HG03439 (cell line): ENCODE measurements around the gene CACNA2D2.
A peak's percentile ranks its signal among the peaks of the same experiment; 100 is the strongest.

Experiments used
- ATAC-seq: cut with Tn5 transposase; IDR thresholded peaks from one replicate; pipeline ENCODE4 v1.9.1; 2021; ENCODE audit warnings: mild to moderate bottlenecking, moderate library complexity; ENCODE audit not compliant: unreplicated experiment

Gene CACNA2D2

DNA sequence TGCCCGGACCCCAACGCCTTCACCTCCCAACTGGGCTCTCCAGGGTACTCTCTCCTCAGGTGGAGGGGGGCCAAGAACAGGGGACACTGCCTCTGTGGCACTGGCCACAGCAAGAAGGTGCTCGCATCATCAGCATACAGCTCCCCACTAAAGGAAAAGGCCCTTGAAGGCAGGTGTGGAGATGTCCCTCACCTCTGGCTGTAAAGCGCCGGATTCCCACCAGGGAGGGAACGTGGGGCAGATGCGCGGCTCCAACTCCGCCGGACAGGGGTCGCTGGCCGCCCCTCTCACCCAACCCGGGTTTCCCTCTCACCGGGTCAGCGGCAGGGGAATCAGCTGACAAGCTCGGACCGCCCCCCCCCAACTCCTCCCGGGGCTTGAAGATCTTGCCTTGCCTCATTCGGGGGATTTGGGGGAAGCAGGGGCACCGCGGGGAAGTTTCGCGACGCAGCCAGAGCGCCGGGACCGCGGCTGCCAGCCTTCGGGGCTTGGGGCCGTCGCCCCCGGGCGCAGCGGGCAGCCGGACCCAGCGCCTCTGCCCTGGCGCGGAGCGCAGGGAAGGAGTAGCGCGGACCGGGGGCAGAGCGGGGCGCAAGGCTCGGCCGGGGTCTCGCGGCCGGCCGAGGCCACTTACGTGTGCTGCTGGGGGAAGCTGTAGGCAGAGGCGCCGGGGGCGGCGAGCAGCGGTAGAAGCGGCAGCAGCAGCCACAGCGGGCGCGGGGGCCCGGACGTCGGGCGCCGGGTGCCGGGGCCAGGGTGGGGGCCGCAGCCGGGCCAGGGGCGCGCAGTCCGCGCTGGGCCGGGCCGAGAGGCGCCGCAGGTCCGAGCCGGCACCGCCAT lies 630 bp downstream of the CACNA2D2 start:
- ATAC-seq = no peak

DNA sequence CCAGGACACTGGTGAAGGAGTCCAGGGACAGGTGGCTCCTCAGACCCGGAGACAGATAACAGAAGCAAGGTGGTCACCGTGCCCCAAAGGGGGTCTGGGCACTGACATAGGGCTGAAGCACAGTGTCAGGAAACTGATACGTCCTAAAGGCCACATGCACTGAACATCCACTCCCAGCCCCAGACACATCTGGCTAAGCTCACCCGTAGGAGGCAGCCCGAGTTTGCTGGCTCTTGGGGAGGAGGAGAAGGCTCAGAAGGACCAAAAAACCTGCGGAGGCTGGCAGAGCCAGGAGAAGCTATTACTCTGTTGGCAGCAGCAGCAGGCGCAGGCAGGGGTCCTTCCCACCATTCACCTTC lies 1.2 kb downstream of the CACNA2D2 start:
- ATAC-seq = no peak

DNA sequence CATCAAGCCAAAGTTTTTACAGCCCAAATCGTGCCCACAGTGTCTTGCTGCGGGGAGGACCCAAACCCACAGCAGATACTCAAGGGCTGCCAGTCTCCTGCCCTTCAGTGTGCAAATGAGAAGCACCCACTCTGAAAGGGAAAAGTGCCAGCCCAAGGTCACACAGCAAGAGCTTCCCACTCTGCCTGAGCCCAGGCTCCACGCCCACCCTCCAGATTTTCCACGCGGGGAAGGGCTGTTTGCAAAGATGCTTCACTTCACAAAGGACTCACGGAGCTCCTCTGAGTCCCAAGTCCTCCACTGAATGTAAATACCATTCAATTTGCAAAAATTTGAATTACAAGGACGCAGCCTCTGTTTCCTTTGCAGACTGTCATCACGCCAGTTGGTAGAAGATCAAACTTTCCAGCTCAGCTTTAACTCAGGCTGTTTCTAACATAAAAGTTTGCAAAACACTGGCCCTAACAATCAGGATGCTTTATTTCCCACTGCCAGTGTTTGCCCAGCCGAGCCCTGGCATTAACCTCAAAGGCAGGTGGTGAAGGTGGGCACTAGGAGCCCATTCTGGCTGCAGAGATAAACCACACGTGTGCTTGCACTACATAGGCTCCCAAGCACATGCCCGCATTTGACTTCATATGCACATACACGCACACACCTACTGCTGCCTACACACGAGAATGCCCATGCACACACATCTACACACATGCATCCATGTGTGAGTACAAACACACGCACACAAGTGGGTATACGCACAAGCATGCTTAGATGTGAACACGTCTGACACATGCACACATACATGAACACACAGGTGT lies 7.6 kb downstream of the CACNA2D2 start:
- no peak for ATAC-seq

DNA sequence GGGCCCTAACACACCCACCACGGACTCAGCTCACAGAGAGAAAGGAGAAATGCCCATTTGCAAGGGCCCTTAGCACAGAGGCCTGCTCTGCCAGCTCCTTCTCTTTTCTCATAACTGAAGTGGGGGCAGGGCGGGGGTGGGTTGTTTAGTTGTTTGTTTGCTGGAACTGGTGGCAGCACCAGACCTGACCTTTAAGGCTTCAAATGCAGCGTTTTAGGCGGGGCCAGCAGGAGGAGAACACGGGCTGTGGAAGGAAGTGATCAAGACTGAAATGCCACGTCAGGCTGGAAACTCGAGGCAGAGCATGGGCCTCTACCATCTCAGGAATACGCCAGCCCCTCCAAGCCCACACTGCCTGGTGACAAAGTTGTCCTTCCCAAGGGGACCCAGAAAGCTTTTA lies 9.3 kb downstream of the CACNA2D2 start:
- ATAC-seq = no peak

DNA sequence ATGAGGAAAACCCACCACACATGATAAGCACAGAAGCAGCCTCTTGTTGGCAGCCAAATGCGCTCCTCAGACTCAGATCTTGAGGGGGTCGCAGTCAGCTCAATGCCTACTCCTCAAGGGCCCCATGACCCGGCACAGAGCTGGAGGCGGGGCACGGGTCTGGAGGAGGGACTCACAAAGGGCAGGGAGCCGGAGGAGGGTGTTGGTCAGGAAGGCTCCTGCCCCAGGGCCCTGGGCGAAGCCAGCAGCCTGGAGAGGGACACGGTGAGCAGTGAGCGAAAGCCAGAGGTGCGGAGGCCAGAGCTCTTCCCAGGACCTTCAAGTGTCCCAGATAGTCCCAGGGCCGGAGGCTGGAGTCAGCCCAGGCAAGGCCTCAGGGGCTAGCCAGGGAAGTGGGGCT lies 9.8 kb downstream of the CACNA2D2 start:
- no peak for ATAC-seq

DNA sequence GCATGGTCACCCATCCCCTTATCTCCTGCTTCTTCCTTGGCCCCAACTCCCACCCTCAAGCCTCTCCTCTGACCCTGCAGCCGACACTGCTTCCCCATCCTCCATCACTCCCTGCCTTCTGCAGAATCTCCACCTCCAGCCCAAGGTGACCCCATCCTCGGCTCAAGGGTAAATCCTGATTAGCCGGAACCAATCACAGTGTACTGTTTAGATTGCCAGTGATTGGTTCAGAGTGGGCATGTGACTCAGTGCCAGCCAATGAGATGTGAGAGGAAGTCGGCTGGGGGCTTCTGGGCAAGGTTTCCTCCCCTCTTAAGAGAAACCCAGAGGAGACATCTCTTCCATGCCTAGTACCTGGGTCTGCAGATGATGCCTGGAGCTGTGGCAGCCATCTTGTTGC lies 10.3 kb downstream of the CACNA2D2 start:
- no peak for ATAC-seq

DNA sequence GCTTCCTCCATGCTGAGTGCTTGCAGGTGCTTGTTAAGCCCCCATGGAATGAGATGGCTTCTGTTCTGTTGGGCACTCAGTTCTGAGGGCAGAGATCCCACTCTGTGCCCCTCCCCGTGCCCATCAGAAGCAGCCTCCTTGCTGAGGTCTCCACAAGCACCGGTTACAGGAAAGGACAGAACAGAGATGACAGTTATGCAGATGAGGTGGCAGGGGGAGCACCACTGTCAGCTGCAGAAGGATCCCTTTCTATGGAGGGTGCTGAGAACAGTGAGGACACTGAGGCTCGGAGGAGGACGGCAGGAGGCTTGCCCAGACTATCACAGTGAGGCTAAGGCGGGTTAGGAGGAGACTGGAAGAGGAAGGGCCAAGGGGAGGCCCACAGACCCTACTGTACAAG lies 12.4 kb downstream of the CACNA2D2 start:
- peak; percentile 53 for ATAC-seq

DNA sequence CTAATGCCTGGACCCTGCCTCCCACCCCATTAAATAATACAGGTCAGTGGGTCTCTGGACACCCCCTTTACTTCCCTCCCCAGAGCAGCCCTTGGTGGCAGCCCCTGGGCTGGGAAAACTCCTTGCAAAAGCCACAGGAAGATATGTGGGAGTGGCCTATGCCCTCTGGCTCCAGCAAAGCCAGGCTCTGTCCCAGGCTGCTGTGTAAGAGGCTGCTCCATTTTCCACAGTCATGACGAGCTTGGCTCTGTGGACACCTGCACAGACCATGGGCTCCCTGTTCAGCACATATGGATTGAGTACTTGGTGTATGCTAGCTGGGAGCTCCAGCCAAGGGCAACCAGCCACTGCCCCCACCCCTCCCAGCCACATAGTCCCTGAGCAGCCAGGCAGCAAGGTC lies 13.0 kb downstream of the CACNA2D2 start:
- ATAC-seq = no peak

DNA sequence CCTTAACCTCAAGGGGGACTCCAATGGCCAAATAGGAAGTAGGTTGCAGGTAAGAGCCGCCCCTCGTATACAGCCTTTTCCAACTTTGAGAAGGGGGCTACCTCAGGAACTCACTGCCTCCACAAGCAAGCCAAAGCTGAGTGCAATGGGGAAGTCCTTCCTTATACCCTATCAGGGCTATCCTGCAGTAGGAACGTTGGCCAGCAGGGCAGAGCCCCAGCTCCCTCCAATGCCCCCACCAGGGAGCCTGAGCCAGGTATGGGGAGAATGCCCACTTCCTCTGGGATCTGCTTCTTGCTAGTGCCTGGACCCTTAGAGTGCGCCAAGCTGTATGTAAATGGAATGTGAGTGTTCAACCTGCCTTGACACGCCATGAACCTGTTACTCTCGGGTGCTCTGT lies 16.3 kb downstream of the CACNA2D2 start:
- no peak for ATAC-seq

DNA sequence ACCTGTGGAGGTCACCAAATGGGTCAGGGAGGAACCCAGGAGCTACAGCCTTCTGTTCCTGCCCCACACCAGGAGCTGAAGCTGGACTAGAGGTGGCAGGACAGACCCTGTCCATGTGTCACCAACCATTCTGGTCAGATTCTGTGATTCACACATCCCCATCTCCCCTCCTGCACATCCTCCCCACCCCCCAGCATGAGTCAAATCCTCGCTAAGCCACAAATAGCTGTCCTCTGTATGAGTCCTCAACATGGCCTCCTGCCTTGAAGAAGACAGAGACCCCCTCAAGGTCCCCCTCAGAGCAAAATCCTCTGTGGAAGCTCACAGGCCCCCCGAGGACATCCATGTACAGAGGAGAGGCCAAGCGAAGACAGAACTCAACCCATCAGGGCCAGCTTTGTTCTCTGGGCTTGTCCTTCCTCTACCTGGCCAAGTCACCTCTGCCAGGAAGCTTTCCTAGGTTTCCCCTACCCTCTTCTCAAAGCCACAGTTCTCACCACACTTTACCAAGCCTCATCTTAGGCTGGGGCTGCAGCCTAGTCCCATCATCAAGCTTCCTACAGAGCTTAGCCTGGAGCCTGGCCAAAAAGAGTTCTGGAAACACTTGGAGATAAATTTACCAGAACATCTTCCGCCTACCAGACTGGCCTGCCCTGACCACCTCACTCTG lies 17.1 kb downstream of the CACNA2D2 start:
- ATAC-seq = no peak

DNA sequence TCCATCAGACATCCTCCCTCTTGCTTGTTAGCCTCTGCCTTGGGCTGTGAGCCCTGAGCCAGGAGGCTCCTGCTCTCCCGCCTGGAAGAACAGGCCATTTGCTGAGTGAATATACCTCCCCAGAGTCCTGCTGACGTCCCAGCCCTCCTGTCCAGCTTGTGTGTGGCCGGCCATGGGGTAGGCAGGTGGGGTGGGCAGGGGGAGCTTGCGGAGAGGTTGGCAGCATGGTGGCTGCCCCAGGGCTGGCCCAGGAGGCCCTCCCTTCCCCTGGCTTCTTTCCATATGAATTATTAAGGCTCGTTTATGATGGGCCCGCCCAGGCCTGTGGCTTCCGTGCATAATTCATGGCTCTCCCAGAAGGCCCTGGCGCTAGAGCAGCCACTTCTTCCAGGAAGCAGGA lies 18.7 kb downstream of the CACNA2D2 start:
- no peak for ATAC-seq

DNA sequence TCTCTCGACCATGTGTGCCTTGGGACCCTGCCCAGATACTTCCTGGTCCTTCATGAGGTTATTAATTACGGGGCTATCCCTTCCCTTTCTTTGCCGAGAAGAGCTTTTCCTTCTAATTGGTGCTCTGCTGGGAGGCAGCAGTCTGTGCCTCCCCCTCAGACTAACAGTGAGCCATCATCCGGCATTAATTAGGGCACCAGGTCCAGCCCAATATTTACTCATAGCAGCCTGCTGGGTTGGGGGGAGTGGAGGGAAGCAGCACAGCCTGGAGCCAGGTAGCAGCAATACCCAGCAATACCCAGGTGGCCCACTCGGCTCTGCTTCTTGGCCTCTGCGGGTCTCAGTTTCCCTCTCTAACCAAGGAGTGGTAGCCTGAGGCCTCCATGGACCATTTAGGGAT lies 20.1 kb downstream of the CACNA2D2 start:
- ATAC-seq = no peak

DNA sequence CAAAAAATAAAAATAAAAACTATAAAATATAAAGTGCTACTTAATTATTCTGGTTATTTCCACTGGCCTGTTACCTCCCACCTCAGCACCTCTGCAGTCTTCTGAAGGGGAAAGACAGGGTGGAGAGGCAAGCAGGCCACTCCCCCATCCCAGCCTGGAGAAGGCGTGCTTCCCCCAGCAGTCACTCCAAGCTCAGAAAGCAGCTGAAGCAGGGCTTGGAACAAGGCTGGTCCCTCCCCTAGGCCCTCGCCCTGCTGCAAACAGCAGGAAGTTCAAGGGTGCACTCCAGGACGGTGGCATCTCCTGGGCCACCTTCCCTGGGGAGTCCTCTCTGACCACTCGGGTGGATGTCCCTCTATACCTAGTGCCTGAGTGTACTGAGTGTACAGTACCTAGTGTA lies 21.4 kb downstream of the CACNA2D2 start:
- ATAC-seq = no peak

DNA sequence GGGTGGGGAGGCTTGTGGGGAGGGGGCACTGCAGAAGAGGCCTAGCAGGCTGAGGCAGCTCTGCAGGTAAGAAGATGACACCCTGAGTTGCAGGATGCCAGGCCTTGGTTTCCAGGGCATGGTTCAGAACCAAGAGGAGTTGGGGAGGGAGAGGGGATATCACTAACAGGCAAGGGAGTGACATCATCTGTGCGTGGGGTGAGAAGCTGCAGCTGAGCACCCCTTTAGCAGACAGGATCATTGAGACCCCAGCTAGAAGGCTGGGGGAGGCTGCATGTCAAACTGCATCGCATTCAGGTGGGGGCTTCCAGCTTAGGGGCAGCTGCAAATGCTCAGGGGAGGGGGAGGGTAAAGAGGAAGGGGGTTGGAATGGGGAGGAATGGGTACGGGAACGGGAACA lies 23.0 kb downstream of the CACNA2D2 start:
- no peak for ATAC-seq

DNA sequence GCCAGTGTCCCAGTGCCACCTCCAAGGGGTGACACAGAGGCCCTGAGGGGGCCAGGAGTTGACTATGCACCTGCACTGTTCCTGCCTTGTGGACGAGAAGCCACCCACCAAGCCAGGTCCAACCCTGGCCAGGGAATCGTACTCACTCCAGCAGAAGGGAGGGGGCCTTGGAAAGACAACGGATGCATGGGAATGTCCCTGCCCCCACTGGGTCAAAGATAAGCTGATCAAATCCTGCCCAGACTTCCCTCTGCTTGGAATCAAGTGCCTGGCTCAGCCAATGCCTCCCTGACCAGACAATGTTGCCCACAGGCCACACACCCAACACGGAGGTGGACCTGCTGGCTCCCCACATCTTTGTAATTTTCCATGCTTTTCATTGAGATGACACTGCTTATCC lies 23.9 kb downstream of the CACNA2D2 start:
- ATAC-seq = no peak

DNA sequence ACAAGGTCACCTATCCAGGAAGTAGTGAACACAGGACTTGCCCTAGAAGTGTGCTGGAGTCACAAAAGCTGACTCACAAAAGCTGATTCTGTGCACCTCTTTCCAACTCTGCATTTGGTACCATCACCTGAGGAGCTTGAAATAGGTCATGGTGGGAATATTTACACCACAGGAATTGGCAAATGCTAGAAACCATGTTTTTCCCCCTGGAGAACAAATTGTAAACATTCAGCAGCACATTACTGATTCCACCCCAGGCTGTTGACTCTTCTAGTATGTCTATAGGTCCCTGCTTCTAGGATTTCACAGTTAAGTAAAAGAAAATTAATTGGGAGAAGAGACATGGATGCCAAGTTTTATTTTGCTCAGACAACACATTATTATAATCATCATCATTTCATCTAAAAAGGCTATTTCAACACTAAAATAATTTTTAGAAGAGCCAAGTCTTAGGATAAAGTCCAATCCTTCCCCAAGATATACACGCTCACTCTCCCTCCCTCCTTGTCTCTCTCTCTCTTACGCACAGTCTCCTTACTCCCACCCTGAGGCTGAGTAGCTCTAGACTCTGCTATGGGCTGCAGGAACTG lies 24.7 kb downstream of the CACNA2D2 start:
- no peak for ATAC-seq

DNA sequence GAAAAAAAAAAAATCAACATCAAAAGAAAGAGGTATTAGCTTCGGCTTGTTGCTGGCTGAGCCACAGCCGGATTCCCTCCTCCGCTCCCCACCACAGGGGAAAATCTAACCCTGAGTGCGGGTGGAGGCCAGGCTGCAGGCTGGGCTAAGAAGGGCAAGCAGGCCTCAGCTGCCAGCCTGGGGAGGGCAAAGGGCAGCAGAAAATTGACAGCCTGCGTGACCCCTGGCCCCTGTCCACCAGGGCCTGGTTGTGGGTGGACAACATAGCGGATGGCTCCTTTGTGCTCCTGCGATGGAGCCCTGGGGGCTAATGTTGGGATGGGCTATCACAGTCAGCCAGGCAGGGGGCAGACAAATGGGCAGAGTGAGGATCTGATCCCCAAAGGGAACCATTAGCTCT lies 25.4 kb downstream of the CACNA2D2 start:
- no peak for ATAC-seq

DNA sequence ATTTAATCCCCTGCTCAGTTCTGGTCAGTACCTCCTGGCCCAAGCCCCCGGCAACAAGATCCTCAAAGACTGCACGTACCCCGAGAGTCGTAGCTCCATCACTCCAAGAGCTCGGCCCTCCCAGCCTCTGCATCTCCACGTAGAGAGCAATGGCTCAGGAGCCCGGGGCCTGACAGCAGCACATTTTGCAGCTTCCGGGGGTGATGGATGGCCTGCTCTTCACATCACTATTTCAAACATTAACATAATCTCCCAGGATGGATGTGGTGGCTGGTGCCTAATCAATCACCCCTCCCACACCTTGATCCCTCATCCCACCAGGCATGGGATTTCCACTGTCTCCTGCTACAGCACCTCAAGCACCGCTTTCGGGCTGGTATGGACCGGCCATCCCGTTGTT lies 28.1 kb downstream of the CACNA2D2 start:
- no peak for ATAC-seq

DNA sequence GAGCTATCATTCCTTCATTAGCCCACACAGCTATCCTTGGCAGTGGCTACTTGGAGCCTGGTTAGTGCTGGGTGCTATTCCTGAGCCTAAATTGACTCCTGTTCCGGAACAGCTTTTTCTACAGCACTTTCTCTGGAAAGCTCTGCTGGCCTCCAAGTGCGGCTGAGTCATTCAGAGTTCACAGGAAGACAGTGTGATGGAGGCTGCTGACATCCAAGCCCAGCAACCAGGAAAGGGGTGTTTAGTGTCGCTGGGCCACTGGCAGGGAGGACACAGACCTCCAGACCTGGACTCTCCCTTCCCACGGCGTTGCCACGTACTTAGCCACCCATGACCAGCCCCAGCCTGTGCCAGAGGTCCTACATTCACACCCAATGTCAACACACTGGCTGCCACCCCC lies 28.7 kb downstream of the CACNA2D2 start:
- no peak for ATAC-seq

DNA sequence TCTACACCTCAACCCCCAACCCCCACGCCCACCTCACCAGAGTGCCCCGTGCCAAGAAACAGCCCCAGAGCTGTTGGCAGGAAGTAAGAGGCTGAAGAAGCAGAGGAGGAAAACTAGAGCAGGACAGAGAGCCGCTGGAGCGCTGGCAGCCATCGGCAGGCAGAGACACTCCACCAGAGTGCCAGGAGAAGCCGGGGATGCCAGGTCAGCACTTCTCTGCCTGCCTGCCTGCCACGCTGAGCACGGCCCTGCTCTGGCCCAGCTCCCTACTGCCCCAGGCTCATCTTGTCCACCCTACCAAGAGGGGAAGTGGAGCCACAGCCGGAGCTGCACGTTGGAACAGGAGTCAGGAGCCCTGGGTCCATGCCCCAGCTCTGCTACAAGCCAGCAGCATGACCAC lies 29.7 kb downstream of the CACNA2D2 start:
- ATAC-seq = no peak

DNA sequence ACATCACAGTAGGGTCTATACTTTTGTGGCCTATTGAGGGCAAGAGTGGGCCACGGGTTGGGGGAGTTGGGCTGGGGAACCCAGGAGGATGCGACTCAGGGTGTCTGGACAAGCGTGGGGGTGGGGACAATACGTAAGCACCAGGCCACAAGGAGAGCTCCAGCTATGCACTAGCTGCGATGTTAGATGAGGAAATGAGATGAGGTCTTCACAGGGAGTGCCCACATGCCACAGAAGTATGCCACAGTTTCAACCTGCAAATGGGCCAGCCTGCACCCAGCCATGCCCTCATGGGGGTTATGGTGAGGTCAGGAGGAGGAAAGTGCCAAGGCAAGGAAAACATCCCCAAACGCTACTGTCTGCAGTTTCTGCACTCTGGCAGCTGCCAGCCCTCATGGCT lies 30.5 kb downstream of the CACNA2D2 start:
- ATAC-seq = no peak
